Body of pancreas (tissue), 4 donors: Measurements from ENCODE around the gene ASPG. TPM values are rescaled to one million over a fixed set of nuclear protein-coding genes. Genes with fewer than 3 reads are reported as not detected.

ENCODE experiments used
- ATAC-seq: fragments of 150-250 bp; one replicate; pipeline ENCODE4 v1.9.1; 2016
- DNase-seq, 4 donors: peaks; one replicate each; pipeline ENCODE4 v3.0.0-alpha.2; 2019
- H3K27ac ChIP-seq, 4 donors: fragments of 200-600 bp; sonication (generic); 1 replicate in 3 of 4; 2 replicates in 1 of 4; pipeline versions ENCODE4 v1.5.1 to v1.6.1; 2016 to 2019; ENCODE audit warnings: mild to moderate bottlenecking in 1 of 4, mixed read lengths in 1 of 4, moderate library complexity in 1 of 4
- H3K27me3 ChIP-seq, 2 donors: fragments of 200-600 bp; sonication (generic); one replicate each; pipeline ENCODE4 v1.6.0; 2016; ENCODE audit warnings: mild to moderate bottlenecking in 1 of 2
- H3K36me3 ChIP-seq, 2 donors: fragments of 200-600 bp; sonication (generic); replicated peaks in 1 of 2; 2 replicates each; pipeline ENCODE4 v1.5.1; 2016; ENCODE audit warnings: low read depth in 2 of 2; ENCODE audit not compliant: insufficient read depth in 1 of 2
- H3K4me1 ChIP-seq: fragments of 200-600 bp; sonication (generic); one replicate; pipeline ENCODE4 v1.6.0; 2016
- H3K4me3 ChIP-seq, 2 donors: fragments of 200-600 bp; sonication (generic); 1 replicate in 1 of 2; 2 replicates in 1 of 2; pipeline ENCODE4 v1.5.1; 2016 to 2019
- H3K9me3 ChIP-seq, 3 donors: fragments of 200-600 bp; sonication (generic); 1 replicate in 2 of 3; 2 replicates in 1 of 3; pipeline ENCODE4 v1.5.1; 2016
- POLR2A ChIP-seq, 3 donors: fragments of 450-650 bp; IDR thresholded peaks; one replicate each; pipeline ENCODE4 v1.6.1; 2016; ENCODE audit warnings: antibody characterized with exemption in 3 of 3, mild to moderate bottlenecking in 2 of 3
- WGBS, 2 donors: methylation state at CpG; one replicate each; pipeline ENCODE4 v1.1.5; 2017; 5-methylcytosine and 5-hydroxymethylcytosine counted together
- intact Hi-C: fragments of 100-400 bp; cut with DNase I; formaldehyde crosslinking; loops from one replicate; pipeline ENCODE4 v1.15.1; 2023
- total RNA-seq, 2 donors: library from RNA; depleted of rRNA; stranded (reverse); fragments of >200 nt; gene quantifications; one replicate each; pipeline ENCODE4 v1.1.0, GENCODE V29; 2016
- TF ChIP-seq, protein P1 (sequence below), 7 experiments: fragments of 450-650 bp in 4 of 7; fragments of 200-600 bp in 3 of 7; sonication (generic) in 3 of 7; IDR thresholded peaks; one replicate each; pipeline ENCODE4 v1.5.1; 2016 to 2019; ENCODE audit warnings: antibody characterized with exemption in 7 of 7

Gene ASPG
- total RNA-seq, 2 donors from 2014 or later = 0.52 to 0.99 TPM

DNA sequence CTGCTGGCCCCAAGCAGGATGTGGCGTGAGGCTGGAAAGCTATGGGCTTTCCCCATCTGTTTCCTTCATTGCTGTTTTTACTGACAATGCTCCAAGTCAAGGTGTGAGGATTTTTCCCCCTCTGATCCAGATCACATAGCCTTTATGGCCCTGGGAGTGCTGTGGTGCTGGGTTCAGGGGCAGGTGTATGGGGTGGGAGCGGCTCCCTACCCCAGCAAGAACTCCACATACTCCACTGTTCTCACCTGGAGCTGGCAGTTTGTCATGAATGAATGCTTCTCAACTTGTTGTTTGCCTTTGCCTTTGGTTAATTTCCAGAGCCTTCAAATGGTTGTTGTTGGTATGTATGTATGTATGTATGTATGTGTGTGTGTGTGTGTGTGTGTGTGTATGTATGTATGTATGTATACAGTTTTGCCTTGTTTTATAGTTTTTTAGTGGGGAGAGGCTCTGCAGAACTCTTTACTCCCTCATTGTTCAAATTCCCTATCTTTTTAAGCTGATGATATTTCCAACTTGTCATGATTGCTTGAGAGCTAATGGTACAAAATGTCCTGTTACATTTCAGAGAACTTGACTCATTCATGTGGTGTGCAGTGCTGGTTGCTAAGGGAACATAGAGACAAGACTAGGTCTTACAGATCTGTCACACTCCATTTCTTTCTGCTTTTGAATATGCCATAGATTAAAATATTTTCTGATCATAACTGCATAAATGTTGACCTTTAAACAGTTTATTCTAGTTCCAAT is 36.6 kb upstream of the ASPG start:
- no peaks in the 10 kb centered on the region for H3K9me3 ChIP-seq
- H3K27ac ChIP-seq = no peak overlapping the region
- TF ChIP-seq, protein P1, sequence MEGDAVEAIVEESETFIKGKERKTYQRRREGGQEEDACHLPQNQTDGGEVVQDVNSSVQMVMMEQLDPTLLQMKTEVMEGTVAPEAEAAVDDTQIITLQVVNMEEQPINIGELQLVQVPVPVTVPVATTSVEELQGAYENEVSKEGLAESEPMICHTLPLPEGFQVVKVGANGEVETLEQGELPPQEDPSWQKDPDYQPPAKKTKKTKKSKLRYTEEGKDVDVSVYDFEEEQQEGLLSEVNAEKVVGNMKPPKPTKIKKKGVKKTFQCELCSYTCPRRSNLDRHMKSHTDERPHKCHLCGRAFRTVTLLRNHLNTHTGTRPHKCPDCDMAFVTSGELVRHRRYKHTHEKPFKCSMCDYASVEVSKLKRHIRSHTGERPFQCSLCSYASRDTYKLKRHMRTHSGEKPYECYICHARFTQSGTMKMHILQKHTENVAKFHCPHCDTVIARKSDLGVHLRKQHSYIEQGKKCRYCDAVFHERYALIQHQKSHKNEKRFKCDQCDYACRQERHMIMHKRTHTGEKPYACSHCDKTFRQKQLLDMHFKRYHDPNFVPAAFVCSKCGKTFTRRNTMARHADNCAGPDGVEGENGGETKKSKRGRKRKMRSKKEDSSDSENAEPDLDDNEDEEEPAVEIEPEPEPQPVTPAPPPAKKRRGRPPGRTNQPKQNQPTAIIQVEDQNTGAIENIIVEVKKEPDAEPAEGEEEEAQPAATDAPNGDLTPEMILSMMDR (IDR thresholded peaks at IDR 0.05) = no peak
- no peak for TF ChIP-seq POLR2A (IDR thresholded peaks at IDR 0.05)
- H3K4me1 ChIP-seq = no peaks in the 10 kb centered on the region
- no peaks in the 10 kb centered on the region for H3K36me3 ChIP-seq
- ATAC-seq = peak; percentile 52
- H3K4me3 ChIP-seq = no peak overlapping the region
- intact Hi-C loops = no loop called here
- 87 to 96% methylated on average over 2 of the region's 2 CpGs for WGBS, 2 donors
- DNase-seq = peak in 1 of 4 donors; percentile 19
- no peaks in the 10 kb centered on the region for H3K27me3 ChIP-seq

DNA sequence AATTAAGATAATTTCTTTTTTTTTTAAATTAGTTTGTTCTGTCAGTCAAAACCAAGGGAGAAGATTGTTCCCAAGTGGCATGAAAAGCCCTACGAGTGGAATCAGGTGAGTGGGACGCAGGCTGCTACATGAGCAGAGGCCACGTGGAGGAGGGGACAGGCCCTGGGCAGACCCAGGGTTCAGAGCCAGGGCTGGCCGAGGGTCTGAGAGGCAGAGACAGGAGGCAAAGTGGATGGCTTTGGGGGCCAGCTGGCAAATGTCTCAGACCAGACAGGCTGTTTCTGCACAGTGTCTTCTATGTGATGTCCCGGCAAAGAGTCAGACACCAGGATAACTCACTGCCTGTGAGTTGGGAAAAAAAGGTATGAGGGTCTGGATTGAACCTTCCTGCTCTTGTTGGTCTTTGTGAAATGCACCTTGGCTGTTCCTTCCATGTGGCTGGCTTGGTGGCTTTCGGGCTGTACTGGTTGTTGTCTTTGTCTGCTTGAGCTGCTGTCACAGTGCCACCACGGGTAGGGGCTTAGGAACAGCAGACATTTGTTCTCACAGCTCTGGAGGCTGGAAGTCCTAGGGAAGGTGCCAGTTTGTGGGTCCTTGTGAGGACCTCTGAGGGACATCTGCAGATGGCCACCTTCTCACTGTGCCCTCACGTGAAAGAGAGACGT is 35.8 kb upstream of the ASPG start:
- TF ChIP-seq, protein P1 (IDR thresholded peaks at IDR 0.05) = no peak
- TF ChIP-seq POLR2A (IDR thresholded peaks at IDR 0.05) = no peak
- intact Hi-C loops = no loop called here
- ATAC-seq (no peak), DNase-seq (no peak)
- H3K4me1 ChIP-seq = no peaks in the 10 kb centered on the region
- no peak overlapping the region for H3K4me3 ChIP-seq
- H3K27ac ChIP-seq = no peak overlapping the region
- H3K36me3 ChIP-seq = no peaks in the 10 kb centered on the region
- H3K9me3 ChIP-seq = no peaks in the 10 kb centered on the region
- no peaks in the 10 kb centered on the region for H3K27me3 ChIP-seq
- WGBS, 2 donors = 73 to 83% methylated on average over 8 to 9 of the region's 9 CpGs

DNA sequence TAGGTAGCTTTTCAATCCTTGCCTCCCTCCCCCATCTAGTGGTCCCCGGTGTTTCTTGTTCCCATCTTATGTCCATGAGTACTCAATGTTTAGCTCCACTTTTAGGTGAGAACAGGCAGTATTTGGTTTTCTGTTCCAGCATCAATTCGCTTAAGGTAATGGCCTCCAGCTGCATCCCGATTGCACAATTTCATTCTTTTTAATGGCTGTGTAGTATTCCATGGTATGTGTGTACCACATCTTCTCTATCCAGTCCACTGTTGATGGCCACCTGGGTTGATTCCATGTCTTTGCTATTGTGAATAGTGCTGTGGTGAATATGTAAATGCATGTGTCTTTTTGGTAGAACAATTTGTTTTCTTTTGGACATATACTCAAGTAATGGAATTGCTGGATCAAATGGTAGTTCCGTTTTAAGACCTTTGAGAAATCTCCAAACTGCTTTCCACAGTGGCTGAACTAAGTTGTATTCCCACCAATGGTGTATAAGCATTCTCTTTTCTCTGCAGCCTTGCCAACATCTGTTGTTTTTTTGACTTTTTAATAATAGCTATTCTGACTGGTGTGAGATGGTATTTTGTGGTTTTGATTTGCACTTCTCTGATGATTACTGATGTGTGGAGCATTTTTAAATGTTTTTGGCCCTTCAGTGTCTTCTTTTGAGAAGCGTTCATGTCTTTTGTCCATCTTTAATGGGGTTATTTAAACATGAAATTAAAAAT is 34.2 kb upstream of the ASPG start:
- no peak for DNase-seq
- TF ChIP-seq, protein P1 (IDR thresholded peaks at IDR 0.05) = no peak
- TF ChIP-seq POLR2A (IDR thresholded peaks at IDR 0.05) = no peak
- intact Hi-C loops = no loop called here
- no peaks in the 10 kb centered on the region for H3K27me3 ChIP-seq
- ATAC-seq = no peak
- no peaks in the 10 kb centered on the region for H3K9me3 ChIP-seq
- no peaks in the 10 kb centered on the region for H3K36me3 ChIP-seq
- H3K4me1 ChIP-seq = no peaks in the 10 kb centered on the region
- WGBS, 2 donors = 82 to 89% methylated on average over 5 of the region's 5 CpGs
- H3K4me3 ChIP-seq = no peak overlapping the region
- H3K27ac ChIP-seq = no peak overlapping the region

DNA sequence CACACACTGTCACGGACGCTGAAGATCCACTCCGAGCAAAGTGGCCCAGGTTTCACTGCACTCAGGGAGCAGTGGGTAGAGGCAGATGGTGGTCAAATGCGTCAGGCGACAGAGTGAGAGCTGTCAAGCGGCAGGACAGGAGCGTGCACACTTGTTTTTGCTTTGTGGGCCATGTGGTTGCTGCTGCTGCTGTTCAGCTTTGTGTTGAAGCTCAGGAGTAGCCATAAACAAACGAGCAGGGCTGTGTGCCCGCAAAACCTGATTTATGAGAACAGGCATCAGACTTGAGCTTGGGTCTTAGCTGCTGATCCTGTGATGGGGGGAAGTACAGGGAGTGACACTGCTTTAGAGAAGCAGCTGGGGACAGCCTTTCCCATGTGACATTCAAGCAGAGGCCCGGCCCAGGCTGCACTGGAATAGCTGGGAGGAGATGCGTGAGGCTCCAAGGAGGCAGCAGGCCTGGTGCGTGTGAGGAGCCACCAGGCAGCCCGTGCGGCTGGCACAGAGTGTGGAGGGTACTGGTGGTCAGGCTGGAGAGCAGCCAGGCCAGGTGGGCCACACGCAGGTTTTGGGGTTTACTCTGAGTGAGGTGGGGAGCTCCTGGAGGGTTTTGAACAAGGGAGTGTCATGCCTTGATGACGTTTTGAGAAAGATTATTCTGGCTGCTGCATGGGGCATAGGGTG is 31.1 kb upstream of the ASPG start:
- ATAC-seq (no peak), DNase-seq (no peak)
- intact Hi-C loops = no loop called here
- H3K4me1 ChIP-seq = no peaks in the 10 kb centered on the region
- no peaks in the 10 kb centered on the region for H3K27me3 ChIP-seq
- H3K27ac ChIP-seq = no peak overlapping the region
- H3K4me3 ChIP-seq = no peak overlapping the region
- 72 to 81% methylated on average over 16 of the region's 16 CpGs for WGBS, 2 donors
- TF ChIP-seq, protein P1 (IDR thresholded peaks at IDR 0.05) = no peak
- TF ChIP-seq POLR2A (IDR thresholded peaks at IDR 0.05) = no peak
- no peaks in the 10 kb centered on the region for H3K9me3 ChIP-seq
- H3K36me3 ChIP-seq = no peaks in the 10 kb centered on the region
